NCI-H345 (cell line): Measurements from ENCODE around the gene ZNF317.

ENCODE experiments used
- DNase-seq: peaks from one replicate; lab custom pipeline; 2025; lab: John Stamatoyannopoulos, UW

ZNF317 gene

GRCh38 chr19:9140159-9140874 is at the start of gene ZNF317:
Gene ZNF317, plus strand, starts transcription at chr19:9140397. Its CDS starts 15,620 bp downstream, at chr19:9156017.
- peak; percentile 94 for DNase-seq

GRCh38 chr19:9107375-9107774 is 32.8 kb upstream of the ZNF317 start, which contains the start of gene OR7G2:
Gene OR7G2, minus strand, starts transcription at chr19:9107475. Its CDS starts 4,232 bp downstream, at chr19:9103243.
- no peak for DNase-seq

- no peak for DNase-seq
Observed at GRCh38 chr19:9109959-9110358, 30.2 kb upstream of the ZNF317 start.

GRCh38 chr19:9115307-9115813 is 24.8 kb upstream of the ZNF317 start, which contains the start of gene OR7G1:
Gene OR7G1, minus strand, starts transcription at chr19:9115763. Its CDS starts 0 bp downstream, at chr19:9115763.
- DNase-seq: no peak

GRCh38 chr19:9116547-9116946 is 23.6 kb upstream of the ZNF317 start:
- no peak for DNase-seq

DNA sequence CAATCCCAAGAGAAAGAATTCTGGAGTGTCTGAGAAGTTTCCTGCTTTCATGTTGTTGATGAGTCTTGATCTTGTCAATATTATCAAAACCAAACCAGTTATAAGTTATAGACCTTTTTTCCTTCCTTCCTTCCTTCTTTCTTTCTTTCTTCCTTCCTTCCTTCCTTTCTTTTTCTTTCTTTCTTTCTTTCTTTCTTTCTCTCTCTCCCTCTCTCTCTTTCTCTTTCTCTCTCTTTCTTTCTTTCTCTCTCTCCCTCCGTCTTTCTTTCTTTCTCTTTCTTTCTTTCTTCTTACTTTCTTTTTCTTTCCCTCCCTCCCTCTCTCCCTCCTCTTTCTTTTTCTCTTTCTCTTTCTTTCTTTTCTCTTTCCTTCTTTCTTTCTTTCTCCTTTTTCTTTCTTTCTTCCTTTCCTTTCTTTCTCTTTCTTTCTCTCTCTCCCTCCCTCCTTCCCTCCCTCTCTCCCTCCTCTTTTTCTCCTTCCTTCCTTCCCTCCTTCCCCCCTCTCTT is 13.2 kb upstream of the ZNF317 start, which contains the start of gene OR7G3:
OR7G3 (minus strand) TSS at position 51 of the 506 bp plus-strand sequence; CDS start at position 51, 0 bp downstream.
- DNase-seq: no peak

DNA sequence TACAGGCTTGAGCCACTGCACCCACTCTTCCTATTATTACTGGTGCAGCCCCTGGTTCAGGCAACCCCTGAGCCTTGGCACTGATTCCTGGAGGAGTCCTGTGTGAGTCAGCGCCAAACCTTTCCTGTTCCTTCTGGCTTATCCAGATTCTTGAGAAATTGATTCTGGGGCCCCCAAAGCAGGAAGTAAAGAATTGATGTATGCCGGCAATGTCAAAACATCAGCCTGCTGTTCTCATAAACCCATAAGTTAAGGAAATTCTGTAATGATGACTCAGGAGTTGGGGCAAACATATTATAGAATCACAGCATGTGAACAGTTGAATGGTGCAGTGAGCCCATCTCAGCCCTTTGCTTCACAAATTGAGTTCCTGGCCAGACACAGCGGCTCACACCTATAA is 12.0 kb upstream of the ZNF317 start:
- DNase-seq: no peak

DNA sequence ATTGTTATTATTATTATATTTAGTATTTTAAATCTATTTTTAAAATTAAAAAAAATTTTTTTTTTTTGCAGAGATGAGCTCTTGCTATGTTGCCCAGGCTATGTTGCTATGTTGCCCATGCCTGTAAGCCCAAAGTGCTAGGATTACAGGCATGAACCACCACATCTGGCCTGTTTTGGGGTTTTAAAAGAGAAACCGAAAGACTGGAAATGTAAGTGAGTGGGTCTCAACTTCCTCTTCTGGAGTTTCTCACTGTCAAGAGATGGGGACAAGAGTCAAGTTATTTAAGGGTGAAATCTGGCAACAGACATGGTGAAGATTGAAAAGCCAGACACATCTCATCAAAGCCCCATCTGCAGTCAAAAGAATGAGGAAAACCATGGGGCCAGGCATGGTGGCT is 9.2 kb upstream of the ZNF317 start:
- DNase-seq: no peak

DNA sequence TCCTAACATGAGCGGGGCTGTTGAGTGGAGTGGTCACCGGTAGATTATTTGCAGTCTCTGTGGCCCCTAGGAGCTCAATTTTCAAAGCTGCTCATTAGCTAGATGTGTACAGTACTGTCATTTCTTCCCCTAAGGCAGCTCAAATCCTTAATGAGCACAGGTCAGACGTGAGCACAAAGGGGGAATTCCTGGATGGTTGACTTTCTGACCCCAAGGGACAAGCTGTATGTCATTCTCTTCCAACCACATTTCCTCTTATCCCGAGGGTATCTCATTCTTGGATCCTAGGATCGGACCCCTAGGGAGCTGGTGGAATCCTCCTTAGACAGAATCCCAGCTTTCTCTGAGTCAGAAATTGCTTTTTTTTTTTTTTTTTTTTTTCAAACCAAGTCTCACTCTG is 7.8 kb upstream of the ZNF317 start:
- no peak for DNase-seq

GRCh38 chr19:9139609-9140158 is 513 bp upstream of the ZNF317 start:
- DNase-seq: no peak

DNA sequence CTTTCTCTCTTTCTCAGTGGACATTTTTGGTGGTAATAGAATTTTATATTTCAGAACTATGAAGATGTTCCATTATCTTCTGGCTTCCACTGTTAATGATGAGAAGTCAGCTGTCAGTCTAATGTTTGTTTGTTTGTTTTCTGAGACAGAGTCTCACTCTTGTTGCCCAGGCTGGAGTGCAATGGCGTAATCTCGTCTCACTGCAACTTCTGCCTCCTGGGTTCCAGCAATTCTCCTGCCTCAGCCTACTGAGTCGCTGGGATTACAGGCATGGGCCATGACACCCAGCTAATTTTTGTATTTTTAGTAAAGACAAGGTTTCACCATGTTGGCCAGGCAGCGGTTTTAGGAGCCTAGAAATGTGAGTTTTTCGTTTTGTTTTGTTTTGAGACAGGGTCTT is 4.7 kb downstream of the ZNF317 start:
- no peak for DNase-seq

GRCh38 chr19:9146882-9147281 is 6.7 kb downstream of the ZNF317 start:
- DNase-seq: no peak

DNA sequence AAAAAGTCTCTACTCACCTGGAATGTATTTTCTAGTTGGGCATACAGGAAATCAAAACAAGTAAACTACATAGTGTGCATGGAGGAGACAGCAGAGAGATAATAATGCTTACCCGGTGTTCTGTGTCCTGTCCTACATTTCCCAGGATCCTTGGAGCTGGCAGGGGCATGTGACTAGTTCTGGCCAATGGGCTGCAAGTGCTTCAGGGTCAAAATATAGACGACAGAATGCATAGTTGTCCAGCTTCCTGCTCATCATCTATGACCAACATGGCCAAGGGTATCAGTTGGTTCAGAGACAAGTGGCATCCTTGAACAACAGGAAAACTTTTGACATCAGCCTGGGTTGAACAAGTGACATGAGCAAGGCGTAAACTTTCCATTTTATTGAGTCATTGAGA is 8.5 kb downstream of the ZNF317 start:
- DNase-seq: no peak

- no peak for DNase-seq
Observed at GRCh38 chr19:9149997-9150396, 9.8 kb downstream of the ZNF317 start.

- no peak for DNase-seq
Observed at GRCh38 chr19:9150650-9151049, 10.5 kb downstream of the ZNF317 start.

- no peak for DNase-seq
Observed at GRCh38 chr19:9151367-9151766, 11.2 kb downstream of the ZNF317 start.

DNA sequence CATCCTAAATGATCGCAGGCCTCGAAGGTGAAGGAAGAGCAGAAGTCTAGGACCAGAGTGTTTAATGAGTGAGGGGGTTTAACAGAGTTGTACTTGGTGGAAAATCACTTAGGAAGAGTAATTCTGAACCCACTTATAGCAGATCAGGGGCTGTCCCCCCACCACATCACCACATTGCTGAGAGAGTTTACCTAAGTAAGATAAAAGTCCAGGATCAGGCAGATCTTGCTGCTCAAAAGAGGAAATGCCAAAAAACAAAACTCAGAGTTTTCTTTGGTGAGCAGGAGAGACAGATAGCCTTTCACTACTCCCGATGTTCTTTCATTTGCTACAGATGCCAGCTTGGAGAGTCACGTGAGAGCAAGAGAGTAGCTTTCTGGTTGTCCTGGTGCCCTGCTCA is 15.4 kb downstream of the ZNF317 start:
- DNase-seq: no peak

- no peak for DNase-seq
Observed at GRCh38 chr19:9156304-9156703, 16.1 kb downstream of the ZNF317 start.

DNA sequence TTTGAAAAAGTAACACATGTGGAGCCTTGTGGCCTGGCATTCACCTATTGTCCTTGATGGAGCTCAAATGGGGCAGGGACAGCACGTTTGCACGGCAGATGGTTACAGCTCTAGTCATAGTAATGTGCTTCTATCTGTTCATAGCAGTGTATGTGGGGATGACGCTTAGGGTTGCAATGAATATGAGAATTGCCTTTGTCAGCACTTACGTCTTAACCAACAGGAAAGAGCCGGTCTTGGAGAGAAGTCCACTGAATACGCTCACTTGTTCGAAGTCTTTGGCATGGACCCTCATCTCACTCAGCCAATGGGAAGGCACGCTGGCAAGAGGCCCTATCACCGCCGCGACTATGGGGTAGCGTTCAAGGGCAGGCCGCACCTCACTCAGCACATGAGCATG is 19.7 kb downstream of the ZNF317 start:
- no peak for DNase-seq

- DNase-seq: no peak
Observed at GRCh38 chr19:9161427-9161826, 21.2 kb downstream of the ZNF317 start.

DNA sequence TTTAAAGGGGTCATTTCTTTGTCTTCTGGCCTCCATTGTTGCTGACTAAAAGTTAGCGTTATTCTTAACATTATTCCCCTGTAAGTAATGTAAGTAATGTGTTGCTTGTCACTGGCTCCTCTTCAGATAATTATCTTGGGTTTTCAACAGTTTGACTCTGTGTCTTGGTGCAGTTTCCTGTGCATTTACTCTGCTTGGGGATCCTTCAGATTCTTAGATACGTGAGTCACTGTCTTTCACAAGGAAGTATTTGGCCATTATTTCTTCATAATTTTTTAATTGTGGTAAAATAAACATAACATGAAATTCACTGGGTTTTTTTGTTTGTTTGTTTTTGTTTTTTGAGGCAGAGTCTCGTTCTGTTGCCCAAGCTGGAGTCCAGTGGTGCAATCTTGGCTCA is 25.1 kb downstream of the ZNF317 start:
- no peak for DNase-seq

GRCh38 chr19:9166846-9167245 is 26.6 kb downstream of the ZNF317 start:
- DNase-seq: no peak

DNA sequence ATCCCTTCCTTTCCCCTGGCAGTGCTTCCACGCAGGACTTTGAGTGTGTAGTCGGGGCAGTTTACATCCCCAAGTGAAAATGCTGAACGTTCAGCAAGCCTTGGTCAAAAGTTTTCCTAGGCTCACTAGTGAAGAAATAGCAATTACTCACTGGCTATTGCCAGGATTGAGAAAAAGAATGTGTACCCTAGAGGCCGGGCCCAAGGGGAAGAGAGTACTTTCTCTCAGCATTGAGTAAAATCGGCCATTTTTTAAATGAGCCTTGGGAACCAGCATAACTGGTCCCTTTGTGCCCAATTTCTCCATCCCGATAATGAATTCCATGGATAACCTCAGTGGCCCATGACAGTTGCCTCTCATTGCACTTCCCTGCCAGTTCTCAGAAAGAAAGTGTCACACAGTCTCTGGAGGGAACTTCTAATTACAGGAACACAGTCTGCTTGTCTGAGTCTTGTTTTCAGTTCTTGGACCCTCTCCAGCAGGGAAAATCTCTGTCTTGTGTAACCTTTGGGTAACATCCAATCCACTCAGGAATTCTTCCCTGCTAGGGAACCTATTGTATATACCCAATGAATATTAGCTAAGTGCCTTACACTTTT is 31.3 kb downstream of the ZNF317 start:
- DNase-seq: no peak
